GM19372 (cell line): ENCODE measurements around the gene DHRS1.

ENCODE experiments used
- ATAC-seq: cut with Tn5 transposase; IDR thresholded peaks from one replicate; pipeline ENCODE4 v1.9.1; 2021; ENCODE audit warnings: mild to moderate bottlenecking, low read depth, moderate library complexity; ENCODE audit not compliant: unreplicated experiment

DHRS1 gene

DNA sequence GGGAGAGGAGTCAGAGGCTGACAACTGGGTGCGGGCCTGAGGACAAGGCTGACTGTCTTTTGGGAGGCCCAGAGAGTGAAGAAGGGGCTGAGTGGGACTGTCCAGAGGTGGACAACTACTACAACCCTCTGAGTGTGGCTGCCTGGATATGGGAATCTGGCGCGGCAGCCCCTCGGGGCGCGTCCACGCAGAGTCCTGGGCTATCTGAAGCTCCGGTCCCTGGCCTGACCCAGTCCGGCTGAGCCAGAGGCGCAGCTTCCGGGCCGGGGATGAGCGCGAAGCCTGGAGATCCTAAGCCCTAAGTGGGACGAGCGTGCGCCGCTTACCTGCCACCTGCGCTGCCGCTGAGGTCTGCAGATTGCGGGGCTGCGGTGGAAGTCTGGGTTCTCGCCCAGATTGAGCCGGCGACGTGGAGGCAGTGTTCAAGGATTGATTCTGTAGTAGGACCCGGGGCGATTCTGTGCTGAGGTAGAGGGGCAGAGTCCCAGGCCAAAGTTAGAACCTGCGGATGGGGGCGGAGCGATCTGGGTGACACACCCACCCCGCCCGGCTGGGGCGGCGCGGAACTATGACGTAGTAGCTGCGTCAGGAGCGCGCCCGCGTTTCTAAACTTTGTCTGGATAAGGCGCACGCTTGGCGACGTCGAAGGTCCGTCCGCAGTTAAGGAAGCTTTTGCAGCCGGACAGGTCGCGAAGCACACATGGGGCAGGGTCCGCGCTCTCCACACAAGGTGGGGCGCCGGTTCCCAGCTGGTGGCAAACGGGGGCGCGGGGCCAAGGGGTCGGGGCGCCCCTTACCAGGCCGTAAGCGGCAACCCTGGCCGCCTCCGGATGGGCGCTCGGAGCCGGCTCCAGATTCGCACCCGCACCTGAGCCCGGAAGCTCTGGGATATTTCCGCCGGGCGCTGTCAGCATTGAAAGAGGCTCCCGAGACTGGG lies at the start of gene DHRS1, which contains the start of gene NOP9:
TSS of gene DHRS1 (minus strand) at position 526 of the 937 bp plus-strand sequence. CDS start 674 bp downstream, outside the sequence.
TSS of gene NOP9 (plus strand) at position 596 of the 937 bp plus-strand sequence. CDS start at position 701, 105 bp downstream.
- ATAC-seq, result peak; percentile 73

DNA sequence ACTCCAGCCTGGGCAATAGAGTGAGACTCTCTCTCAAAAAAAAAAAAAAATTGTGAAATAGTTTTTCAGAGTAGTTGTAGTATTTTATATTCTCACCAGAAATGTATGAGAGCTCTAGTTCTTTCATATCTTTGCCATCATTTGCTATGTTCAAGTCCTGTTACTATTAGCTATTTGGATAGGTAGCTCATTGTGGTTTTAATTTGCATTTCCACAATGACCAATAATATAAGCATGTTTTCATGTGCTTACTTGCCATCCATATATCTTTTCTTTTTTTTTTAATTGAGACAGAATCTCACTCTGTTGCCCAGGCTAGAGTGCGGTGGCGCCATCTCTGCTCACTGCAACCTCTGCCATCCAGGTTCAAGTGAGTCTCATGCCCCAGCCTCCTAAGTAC lies 48.6 kb upstream of the DHRS1 start:
- no peak for ATAC-seq

DNA sequence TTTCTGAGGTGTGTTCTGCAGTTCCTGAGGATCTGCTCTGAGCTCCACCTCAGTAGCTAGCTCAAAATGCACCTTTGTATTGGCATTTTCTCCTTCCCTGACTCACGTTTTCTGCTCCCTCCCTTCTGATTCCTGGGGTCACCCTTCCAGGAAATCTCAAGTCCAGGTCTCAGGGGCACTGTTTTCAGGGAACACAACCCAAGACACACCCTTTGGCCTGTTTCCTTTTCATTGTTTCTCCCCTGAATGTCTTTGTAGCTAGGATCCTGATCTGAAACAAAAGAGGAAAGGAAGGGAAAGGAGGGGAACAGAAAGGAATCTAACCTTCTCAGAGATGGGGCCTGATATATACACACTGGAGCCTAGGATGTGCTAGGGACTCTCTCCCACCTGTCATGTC lies 47.6 kb upstream of the DHRS1 start:
- no peak for ATAC-seq

DNA sequence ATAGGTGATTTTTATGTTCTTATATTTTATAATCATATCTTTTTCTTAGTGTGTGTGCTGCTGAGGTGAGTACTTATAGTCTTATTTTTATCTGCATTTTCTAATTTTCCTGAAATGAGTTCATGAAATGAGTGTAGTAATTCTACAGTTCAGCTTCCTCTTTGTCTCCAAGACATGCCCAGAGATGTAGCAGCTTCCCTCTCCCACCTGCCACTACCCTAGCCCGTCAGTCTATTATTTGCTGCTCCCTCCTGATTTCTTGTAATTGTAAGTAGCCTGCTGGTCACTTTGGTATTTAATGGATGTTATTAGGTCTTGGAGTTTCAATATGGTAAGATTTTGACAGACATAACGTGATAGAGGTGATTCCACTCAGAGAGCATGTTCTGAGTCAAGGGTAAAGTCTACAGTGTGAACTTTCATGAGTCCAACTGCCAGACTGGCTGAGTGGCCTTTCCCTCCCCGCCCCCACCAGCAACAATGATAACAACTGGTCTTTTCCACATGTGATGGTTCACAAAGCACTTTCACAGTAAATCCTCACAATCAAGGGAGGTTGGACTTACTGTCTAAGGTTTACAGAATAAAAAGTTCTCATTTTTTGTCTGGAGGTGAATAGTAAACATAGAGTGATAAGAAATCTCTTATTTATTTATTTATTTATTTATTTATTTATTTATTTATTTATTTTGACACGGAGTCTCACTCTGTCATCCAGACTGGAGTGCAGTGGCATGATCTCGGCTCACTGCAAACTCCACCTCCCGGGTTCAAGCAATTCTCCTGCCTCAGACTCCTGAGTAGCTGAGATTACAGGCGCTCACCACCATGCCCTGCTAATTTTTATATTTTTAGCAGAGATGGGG lies 44.4 kb upstream of the DHRS1 start:
- no peak for ATAC-seq

DNA sequence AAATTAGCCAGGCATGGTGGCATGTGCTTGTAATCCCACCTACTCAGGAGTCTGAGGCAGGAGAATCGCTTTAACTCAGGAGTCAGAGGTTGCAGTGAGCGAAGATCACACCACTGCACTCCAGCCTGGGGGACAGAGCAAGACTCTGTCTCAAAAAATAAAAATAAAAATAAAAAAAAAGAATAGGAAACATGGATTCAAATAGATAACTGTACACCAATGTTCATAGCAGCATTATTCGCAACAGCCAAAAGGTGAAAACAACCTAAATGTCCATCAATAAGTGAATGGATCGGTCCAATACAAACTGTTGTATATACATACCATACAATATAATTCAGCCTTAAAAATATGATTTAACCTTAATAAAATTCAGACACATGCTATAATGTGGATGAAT lies 43.3 kb upstream of the DHRS1 start:
- no peak for ATAC-seq

DNA sequence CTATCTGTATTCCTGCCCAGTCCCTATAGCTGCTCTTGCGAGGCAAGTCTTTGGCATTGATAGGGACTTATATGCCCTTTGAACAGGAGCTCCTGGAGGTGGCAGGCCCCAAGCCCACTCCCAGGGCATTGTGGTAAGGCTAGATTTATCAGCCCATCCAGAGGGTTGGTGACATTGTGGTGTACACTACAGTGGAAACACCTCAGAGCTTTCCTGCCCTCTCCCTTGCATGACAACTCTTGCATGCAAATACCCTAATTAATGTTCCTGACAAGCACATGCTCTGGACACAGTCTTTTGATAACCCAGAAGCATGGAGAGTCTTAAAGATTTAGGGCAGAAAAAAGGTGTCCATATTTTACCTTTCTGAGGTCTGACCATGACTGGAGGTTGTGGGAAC lies 41.0 kb upstream of the DHRS1 start:
- ATAC-seq, result no peak

DNA sequence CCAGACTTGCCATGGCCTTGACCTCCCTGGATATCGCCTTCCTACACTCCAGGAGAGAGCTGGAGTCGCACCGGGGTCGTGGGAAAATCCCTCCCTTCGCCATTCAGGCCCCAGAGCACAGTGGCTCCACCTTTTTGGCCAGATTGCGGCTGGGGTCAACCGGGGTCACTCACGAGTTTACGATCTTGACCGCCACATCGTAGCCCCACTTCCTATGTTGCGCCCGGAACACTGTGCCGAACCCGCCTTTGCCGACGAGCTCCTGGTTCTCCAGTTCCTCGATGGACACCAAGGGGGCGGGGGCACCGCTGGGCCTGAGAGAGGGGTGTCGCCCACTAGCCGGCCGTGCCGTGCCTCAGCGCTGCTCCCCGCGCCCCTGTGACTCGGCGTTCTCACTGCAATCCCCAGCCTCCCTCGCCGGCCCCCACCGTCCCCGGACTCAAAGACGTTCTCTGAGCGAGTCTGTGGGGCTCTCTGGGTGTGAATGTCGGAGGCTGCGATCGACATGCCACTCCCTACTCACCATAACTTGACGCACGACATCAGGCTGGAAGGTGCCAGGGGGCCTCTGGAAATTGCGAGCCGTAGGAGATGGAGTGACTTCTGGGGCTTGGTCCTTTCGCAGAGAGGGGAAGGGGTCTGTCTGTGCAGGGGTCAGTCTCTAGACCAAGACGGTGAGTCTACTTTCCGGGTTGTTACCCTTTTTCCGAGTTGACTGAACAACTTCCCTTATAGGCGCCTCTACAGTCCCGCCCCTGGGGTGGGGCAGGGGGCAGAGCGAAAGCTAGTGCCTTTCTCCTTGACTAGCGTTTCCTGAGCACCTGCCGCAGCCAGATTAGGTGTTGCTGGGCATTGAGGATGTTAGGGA lies 39.9 kb upstream of the DHRS1 start, which contains the start of gene RIPK3:
TSS of gene RIPK3 (minus strand) at position 708 of the 868 bp plus-strand sequence. CDS start at position 543, 165 bp downstream.
- peak; percentile 90 for ATAC-seq

DNA sequence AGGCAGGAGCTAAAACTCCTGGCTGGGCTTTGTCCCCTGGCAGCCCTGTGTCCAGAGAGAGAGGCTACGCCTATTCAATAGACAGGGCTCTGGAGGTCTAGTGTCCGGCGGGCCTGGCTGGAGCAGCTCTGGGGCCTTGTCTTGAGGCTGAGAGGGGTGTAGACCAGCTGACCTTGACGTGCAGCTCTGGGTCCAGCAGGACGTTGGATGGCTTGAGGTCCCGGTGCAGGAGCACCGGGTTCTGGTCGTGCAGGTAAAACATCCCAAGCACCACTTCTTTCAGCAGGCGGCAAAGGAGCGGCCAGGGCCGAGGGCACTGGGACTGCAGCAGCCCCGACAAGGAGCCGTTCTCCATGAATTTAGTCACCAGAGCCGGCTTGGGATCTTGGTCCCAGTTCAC lies 39.3 kb upstream of the DHRS1 start:
- no peak for ATAC-seq

DNA sequence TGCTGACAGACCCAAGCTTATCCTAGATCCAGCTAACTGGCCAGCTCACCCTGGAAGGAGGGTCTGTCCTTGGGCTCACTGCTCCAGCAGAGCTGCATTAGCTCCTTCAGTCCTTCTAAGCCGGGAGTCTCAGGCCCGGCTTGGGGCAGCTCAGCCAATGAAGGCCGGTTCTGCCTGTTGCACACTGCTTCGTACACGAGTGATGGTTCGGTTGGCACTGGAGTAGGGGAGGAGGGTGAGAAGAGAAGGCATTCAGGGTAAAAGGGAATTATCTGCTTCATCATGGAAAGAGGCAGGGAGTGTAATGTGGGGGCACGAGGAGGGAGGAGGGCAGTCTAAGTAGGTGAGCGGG lies 38.2 kb upstream of the DHRS1 start:
- no peak for ATAC-seq

DNA sequence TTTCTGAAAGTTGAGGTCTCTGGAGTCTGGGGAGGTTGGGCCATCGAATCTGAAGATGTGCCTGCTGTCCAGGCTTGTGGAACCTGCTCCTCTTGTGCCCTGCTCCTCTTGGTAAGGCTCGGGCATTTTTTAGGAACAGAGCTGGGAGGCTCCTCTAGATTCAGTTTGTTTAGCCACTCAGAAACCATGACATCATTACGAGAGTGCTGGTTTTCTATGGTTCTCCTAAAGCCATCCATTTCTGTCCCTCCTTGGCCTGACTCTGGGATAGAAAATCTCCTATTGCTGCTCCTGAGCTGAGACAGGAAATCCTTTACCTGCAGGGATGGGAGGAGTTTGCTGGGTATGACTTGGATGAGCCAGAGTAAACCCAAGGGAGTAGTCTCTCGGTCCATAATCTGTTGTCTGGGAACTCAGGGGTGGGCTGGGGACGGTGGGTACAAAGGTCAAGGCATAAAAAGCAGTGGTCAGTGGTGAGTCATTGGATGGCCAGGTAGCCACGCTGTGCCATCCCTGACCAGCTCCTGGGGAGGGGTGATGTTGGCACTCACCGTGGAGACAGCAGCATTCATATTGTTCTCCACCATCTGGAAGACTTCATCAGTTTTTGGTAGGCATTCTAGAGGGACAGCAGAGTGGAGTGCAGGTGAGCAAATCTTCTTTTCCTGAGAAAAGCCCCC lies 37.7 kb upstream of the DHRS1 start:
- no peak for ATAC-seq

DNA sequence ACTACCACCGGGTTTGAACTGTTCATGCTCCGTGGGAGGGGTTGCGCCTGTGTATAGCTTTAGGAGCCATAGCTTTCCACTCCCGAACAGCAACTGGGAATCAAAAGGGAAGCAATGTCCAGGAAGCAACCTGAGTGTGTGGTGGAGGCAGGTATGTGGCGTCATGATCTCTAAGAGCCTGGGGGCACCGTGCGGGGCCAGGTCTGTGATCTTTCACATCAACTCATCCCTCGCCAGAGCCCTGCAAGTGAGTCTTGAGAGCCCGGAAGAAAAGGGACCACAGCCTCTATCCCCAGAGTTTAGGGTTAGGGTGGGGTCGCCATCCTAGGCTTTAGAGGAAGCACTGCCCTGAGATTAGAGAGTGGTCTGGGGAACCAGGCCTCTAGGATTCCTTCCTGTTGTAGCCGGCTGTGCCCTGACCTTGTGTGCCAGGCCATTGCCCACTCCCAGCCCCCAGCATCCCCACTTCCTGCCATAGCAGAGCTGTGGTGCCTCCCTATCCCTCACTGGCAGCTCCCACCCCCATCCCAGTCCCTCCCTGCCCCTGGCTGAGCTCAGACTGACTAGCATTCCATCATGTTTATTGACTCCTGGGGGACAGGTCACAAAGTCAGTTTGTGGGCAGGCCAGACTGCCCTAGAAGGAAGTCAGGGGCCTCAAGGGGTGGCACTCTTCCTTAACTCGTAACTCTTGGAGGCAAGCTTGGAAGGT lies 36.0 kb upstream of the DHRS1 start:
- no peak for ATAC-seq

DNA sequence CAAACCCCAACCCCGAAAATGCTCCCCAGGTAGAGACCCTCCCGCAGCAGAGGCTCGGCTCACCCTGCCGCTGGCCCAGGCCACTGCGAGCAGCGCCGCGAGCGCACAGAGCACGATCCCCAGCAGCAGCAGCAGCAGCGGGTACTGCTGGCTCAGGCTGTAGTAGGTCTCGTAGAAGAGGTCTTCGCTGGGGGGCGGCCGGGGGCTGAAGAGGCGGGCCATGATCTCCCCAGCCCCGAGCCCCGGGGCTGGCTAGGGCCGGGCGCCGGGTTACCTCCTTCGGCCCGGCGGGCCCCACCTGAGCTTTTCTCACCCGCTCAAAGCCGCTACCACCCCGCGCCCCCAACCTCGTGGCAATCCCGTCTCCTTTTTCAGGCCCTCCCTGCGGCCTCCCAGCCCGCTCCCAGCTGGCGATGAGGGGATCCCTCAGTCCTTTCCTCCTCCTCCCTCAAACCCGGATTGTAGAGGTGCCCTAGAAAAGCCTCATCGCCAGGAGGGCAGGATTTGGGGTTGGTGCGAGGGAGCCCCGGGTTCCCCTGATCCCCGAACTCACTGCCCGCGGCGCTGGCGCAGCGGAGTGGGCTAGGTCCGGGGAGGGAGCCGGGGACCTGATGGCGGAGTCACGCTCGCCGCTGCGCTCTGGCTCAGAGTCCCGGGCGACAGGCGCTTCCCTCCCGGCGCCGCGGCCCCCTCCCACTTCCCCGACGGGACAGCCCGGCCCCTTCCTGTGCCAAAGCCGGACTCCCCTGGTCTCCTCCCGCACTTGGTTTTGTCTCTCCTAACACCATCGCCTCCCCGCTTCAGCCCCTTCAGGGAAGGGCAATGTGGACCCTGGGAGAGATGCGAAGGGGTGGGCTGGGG lies 35.1 kb upstream of the DHRS1 start, which contains the start of gene ADCY4:
TSS of gene ADCY4 (minus strand) at position 641 of the 861 bp plus-strand sequence. CDS start at position 222, 419 bp downstream.
- no peak for ATAC-seq

DNA sequence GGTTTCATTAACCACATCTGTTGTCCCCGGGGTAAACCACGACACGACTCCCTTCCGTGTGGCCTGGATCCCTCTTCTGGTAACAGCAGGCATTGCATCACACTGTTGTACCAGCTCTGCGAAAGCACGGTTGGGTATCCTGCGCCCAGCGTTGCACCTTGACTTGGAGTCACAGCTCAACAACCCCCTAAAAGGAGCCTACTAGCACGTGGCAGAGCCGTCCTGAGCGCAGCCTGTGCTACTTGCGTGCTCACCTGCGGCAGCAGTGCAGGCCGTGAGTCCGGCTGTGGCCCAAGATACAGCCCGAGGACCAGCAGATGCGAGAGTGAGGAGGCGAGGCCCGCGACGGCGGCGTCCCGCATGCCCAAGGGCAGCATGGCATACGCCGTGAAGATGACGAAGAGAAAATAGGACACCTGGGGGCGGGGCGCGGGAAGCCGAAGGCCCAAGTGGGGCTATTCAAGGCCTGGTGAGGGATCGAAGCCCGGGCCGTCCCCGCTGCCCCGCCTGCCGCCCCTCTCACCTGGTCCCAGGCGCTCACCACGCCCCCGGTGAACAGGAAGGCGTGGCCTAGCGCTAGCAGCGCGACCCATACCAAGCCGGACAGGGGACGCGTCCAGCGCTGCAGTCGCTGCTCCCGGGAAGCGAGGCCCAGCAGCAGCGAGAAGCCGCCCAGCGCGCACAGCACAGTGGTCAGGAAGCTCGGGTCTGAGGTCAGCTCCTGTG lies 32.9 kb upstream of the DHRS1 start:
- ATAC-seq, result peak; percentile 81

DNA sequence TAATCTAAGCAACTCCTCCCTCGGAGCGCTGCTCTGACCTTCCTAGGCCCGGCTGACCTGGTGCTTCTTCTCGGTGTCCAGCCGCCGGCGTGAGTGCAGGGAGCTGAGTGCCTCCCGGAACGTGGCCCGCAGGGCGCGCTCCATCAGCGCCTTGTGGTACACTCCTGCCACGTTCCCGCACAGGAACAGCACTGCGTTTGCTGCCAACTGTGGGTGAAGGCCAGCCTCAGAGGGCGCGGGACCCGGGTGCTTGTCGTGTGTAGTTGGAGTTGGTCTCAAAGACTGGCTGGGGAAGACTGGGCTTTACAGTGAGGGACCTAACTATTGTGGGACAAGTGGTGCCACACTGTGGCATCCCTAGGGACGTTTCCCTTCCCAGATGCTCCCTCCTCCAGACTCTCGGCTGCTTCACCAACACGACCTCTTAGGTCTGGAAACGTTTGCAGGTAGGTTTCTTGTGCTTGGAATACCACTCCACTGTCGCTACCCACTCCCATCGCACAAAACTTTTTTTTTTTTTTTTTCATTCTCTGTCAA lies 32.2 kb upstream of the DHRS1 start:
- peak; percentile 4 for ATAC-seq

DNA sequence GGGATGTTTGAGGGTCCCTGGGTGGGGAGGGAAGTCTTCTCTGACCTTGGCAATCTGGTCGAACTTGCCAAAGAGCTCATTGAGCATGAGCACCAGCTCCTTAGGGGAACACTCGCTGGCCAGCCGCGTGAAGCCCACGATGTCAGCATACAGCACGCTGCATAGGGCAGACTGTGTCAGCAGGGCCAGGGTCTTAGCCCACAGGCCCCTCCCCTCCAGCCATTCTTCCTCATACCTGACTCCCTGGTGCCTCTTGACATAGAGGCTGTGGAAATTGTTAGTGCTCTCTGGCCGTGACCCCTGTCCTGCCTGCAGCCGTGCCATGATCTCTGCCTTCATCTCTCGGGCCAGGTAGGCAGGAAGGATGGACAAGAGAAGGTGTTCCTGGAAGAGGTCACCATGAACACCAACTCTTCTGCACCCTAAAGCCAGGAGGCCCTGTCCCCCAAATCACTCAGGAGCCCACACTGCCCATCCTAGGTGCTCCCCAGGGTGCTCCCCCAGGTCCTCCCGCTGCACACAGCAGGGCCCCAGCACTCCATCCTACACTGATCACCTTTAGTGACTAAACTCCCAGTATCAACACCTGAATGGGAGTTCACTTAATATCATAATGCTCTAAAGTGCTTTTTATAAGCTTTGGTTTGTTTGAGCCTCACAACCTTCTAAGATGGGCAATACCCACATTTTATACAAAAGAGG lies 31.5 kb upstream of the DHRS1 start:
- ATAC-seq, result no peak

DNA sequence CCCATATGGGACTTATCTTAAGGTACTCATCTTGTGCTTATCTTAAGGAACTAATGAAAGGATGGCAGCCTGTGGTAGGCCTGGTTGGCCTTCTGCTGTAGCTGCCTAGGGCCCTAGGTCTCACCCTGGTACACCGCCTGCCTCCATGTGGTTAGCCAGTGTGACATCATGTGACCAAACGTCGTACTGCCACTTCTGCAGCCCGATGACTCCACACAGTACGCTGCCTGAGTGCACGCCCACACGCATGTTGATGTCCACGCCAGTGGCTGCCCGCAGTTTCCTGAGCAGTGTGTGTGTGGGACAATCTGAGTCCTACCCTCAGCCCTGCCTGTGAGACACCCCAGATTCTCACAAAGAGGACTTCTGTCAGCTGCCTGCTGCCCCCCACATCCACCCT lies 30.2 kb upstream of the DHRS1 start:
- no peak for ATAC-seq
